HCT116 (cell line): ENCODE data around the gene MAPRE2. TPM values are rescaled to one million over a fixed set of nuclear protein-coding genes. Genes with fewer than 3 reads are reported as not detected.

ENCODE experiments used
- ATAC-seq: fragments of 200-7000 bp; cut with Tn5 transposase; 2 replicates; pipeline ENCODE4 v1.9.1; 2020; ENCODE audit warnings: mild to moderate bottlenecking, moderate library complexity
- BruUV-seq: library from RNA; stranded (reverse); fragments of 400-500 nt; replicated peaks from 2 replicates; lab custom pipeline; 2021; lab: Mats Ljungman, UMichigan
- CTCF ChIA-PET: fragments of 300-600 bp; sonication (Branson Sonifier 250); formaldehyde crosslinking; loops from one replicate; lab custom pipeline; 2021; ENCODE audit warnings: antibody characterized with exemption; lab: Charles Lee
- POLR2A ChIA-PET: fragments of 300-600, 350-600 bp; sonication (Branson Sonifier 250); formaldehyde crosslinking; loops from one replicate; lab custom pipeline; 2021; ENCODE audit warnings: antibody characterized with exemption; lab: Charles Lee
- RAD21 ChIA-PET, 2 experiments: fragments of 300-600 bp; sonication (Branson Sonifier 250); formaldehyde crosslinking; loops; one replicate each; lab custom pipeline; 2023; ENCODE audit warnings: low total read pairs in 2 of 2; ENCODE audit not compliant: uncharacterized antibody in 2 of 2, unreplicated experiment in 2 of 2, low non-redundant PET in 1 of 2; lab: Charles Lee
- DNase-seq: peaks from one replicate; pipeline ENCODE4 v3.0.0-alpha.2; 2010; ENCODE audit warnings: low read depth, low spot score
- H2AFZ ChIP-seq: fragments of 200-600 bp; shearing (Covaris generic), sonication (generic); 2 replicates; pipeline ENCODE4 v1.6.1; 2017; ENCODE audit warnings: low read depth, mixed run types, mixed read lengths, antibody characterized with exemption, low read length; ENCODE audit not compliant: poor library complexity, severe bottlenecking
- H3K27ac ChIP-seq: 2 replicates; pipeline ENCODE4 v1.5.1; 2012; ENCODE audit warnings: low read depth, low read length
- H3K27me3 ChIP-seq: fragments of 200-600 bp; sonication (generic); 2 replicates; pipeline ENCODE4 v1.6.1; 2016; ENCODE audit warnings: mixed run types, low read length, mixed read lengths; ENCODE audit not compliant: insufficient read depth
- H3K36me3 ChIP-seq, 2 experiments: fragments of 200-500 bp in 1 of 2; fragments of 200-600 bp in 1 of 2; sonication (Bioruptor generic) in 1 of 2; sonication (generic) in 1 of 2; 2 replicates each; pipeline versions ENCODE4 v1.5.1 to v1.6.1; 2014 to 2016; ENCODE audit warnings: low read length in 2 of 2, inconsistent platforms in 1 of 2, mixed read lengths in 1 of 2, mixed run types in 1 of 2; ENCODE audit not compliant: insufficient read depth in 2 of 2, control insufficient read depth in 1 of 2
- H3K4me1 ChIP-seq, 2 experiments: fragments of 200-600 bp in 1 of 2; sonication (generic) in 1 of 2; 2 replicates each; pipeline versions ENCODE4 v1.5.1 to v1.6.1; 2012 to 2017; ENCODE audit warnings: low read length in 2 of 2, inconsistent platforms in 1 of 2, mild to moderate bottlenecking in 1 of 2, mixed read lengths in 1 of 2, mixed run types in 1 of 2, moderate library complexity in 1 of 2; ENCODE audit not compliant: insufficient read depth in 2 of 2, control insufficient read depth in 1 of 2
- H3K4me2 ChIP-seq: fragments of 200-600 bp; sonication (generic); 2 replicates; pipeline ENCODE4 v1.6.1; 2017; ENCODE audit warnings: mixed run types, low read length, mixed read lengths
- H3K4me3 ChIP-seq, 2 experiments: fragments of 200-600 bp in 1 of 2; sonication (generic) in 1 of 2; replicated peaks in 1 of 2; 2 replicates each; pipeline ENCODE4 v1.5.1; 2011 to 2016; ENCODE audit warnings: low read length in 2 of 2, control low read depth in 1 of 2, low read depth in 1 of 2, mild to moderate bottlenecking in 1 of 2, mixed read lengths in 1 of 2, mixed run types in 1 of 2
- H3K79me2 ChIP-seq: fragments of 200-600 bp; sonication (generic); 2 replicates; pipeline ENCODE4 v1.6.1; 2017; ENCODE audit warnings: mild to moderate bottlenecking, mixed run types, low read length, moderate library complexity, mixed read lengths; ENCODE audit not compliant: insufficient read depth
- H3K9ac ChIP-seq: fragments of 200-600 bp; sonication (generic); 2 replicates; pipeline ENCODE4 v1.6.1; 2016; ENCODE audit warnings: low read length, mixed read lengths
- H3K9me2 ChIP-seq: fragments of 200-600 bp; sonication (generic), shearing (Covaris generic); 2 replicates; pipeline ENCODE4 v1.6.1; 2017; ENCODE audit warnings: mixed run types, mild to moderate bottlenecking, moderate library complexity; ENCODE audit not compliant: insufficient read depth
- H3K9me3 ChIP-seq, 2 experiments: fragments of 200-500 bp in 1 of 2; fragments of 200-600 bp in 1 of 2; sonication (Bioruptor generic) in 1 of 2; sonication (generic) in 1 of 2; 2 replicates each; pipeline ENCODE4 v1.6.1; 2014 to 2017; ENCODE audit warnings: low read length in 2 of 2, mixed read lengths in 2 of 2, inconsistent platforms in 1 of 2, low read depth in 1 of 2, mild to moderate bottlenecking in 1 of 2, mixed run types in 1 of 2, moderate library complexity in 1 of 2; ENCODE audit not compliant: control insufficient read depth in 1 of 2, insufficient read depth in 1 of 2
- H4K20me1 ChIP-seq: fragments of 200-600 bp; sonication (generic), shearing (Covaris generic); 2 replicates; pipeline ENCODE4 v1.6.1; 2017; ENCODE audit warnings: mixed run types, mild to moderate bottlenecking, moderate library complexity; ENCODE audit not compliant: insufficient read depth
- CBX3 ChIP-seq: IDR thresholded peaks from 2 replicates; pipeline ENCODE4 v1.6.1; 2012; ENCODE audit warnings: low read depth
- ELF1 ChIP-seq: IDR thresholded peaks from 2 replicates; pipeline ENCODE4 v1.6.1; 2012; ENCODE audit warnings: low read depth, borderline replicate concordance
- FOSL1 ChIP-seq: IDR thresholded peaks from 2 replicates; pipeline ENCODE4 v1.6.1; 2012; ENCODE audit warnings: low read depth
- JUND ChIP-seq: IDR thresholded peaks from 2 replicates; pipeline ENCODE4 v1.6.1; 2012
- REST ChIP-seq: IDR thresholded peaks from 2 replicates; pipeline ENCODE4 v1.6.1; 2012; ENCODE audit warnings: low read depth
- SIN3A ChIP-seq: IDR thresholded peaks from 2 replicates; pipeline ENCODE4 v1.6.1; 2012; ENCODE audit warnings: low read depth
- SP1 ChIP-seq: IDR thresholded peaks from 2 replicates; pipeline ENCODE4 v1.6.1; 2012; ENCODE audit warnings: low read depth
- SRF ChIP-seq: IDR thresholded peaks from 2 replicates; pipeline ENCODE4 v1.6.1; 2012; ENCODE audit warnings: low read depth
- TCF7L2 ChIP-seq: IDR thresholded peaks from 2 replicates; pipeline ENCODE4 v1.7.0; 2011; ENCODE audit warnings: borderline replicate concordance, inconsistent platforms; ENCODE audit not compliant: insufficient read depth, insufficient read length; ENCODE audit errors: extremely low read depth
- YY1 ChIP-seq: IDR thresholded peaks from 2 replicates; pipeline ENCODE4 v1.6.1; 2011; ENCODE audit warnings: low read length, low read depth, moderate library complexity, mild to moderate bottlenecking; ENCODE audit not compliant: insufficient replicate concordance; ENCODE audit errors: extremely low read depth
- ZFX ChIP-seq: fragments of 450-650 bp; IDR thresholded peaks from 2 replicates; pipeline ENCODE4 v1.6.1; 2017
- ZNF274 ChIP-seq: fragments of 200-500 bp; sonication (Bioruptor generic); IDR thresholded peaks from 2 replicates; pipeline ENCODE4 v1.6.1; 2014; ENCODE audit warnings: mild to moderate bottlenecking, low read depth, low read length, inconsistent platforms
- intact Hi-C: fragments of 100-400 bp; cut with micrococcal nuclease; formaldehyde crosslinking; loops from 2 replicates; pipeline ENCODE4 v1.10.0; 2022
- total RNA-seq: library from RNA; stranded (reverse); gene quantifications from one replicate; pipeline ENCODE4 v1.2.1, GENCODE V29; 2021; ENCODE audit not compliant: unreplicated experiment
- TF ChIP-seq, protein P1 (sequence below), 3 experiments: fragments of 200-600 bp in 1 of 3; sonication (generic) in 1 of 3; IDR thresholded peaks in 2 of 3; conservative IDR thresholded peaks in 1 of 3; 2 replicates each; pipeline ENCODE4 v1.5.1; 2012 to 2017; ENCODE audit warnings: low read depth in 2 of 3, low read length in 2 of 3, antibody characterized with exemption in 1 of 3, borderline replicate concordance in 1 of 3, control low read depth in 1 of 3, mild to moderate bottlenecking in 1 of 3, mixed read lengths in 1 of 3, mixed run types in 1 of 3, moderate library complexity in 1 of 3; ENCODE audit not compliant: insufficient read depth in 1 of 3
- TF ChIP-seq, protein P2 (sequence below): IDR thresholded peaks from 2 replicates; pipeline ENCODE4 v1.6.1; 2012

The MAPRE2 gene
- total RNA-seq, 1 experiment from 2014 or later, result 17.2 TPM

GRCh38 chr18:35063875-35064690, 22.9 kb downstream of the MAPRE2 start:
- Histone ChIP-seq H2AFZ (no peak overlapping the region), H3K27ac (no peak overlapping the region), H3K36me3 (no peaks in the 10 kb centered on the region), H3K27me3 (no peaks in the 10 kb centered on the region), H3K79me2 (no peaks in the 10 kb centered on the region), H3K9ac (no peak overlapping the region), H3K4me2 (no peak overlapping the region), H3K9me2 (no peaks in the 10 kb centered on the region), H3K4me1 (no peaks in the 10 kb centered on the region), H3K4me3 (no peak overlapping the region)
- ChIA-PET CTCF (no interaction called here), RAD21 (no interaction called here), POLR2A (no interaction called here)
- no peak for DNase-seq
- TF ChIP-seq ZFX (no peak), YY1 (no peak), FOSL1 (no peak), JUND (no peak), SRF (no peak), ELF1 (no peak)
- TF ChIP-seq, all 23 proteins: peak for 0
- intact Hi-C loops, result no loop called here
- no peak for ATAC-seq
- H4K20me1 ChIP-seq, result no peaks in the 10 kb centered on the region
- no peaks in the 10 kb centered on the region for H3K9me3 ChIP-seq
- no TSS peak for BruUV-seq

DNA sequence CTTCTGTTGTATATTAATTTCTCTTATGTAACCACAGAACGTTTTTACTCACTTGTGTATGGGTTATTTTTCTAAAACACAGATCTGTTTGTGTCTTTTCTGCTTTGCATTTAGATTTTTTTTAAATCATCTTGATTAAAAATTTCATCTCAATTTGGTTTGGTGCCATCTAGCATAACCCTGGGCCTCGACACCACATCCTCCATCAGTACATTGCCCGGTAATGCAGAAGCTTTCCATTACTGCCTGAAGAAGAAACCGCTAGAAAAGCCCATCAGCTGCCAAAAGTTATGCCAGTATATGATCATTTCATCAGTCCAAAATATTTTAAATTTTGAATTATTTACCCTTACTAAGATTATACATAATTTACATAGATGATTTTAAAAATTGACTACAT, 26.2 kb downstream of the MAPRE2 start:
- no TSS peak for BruUV-seq
- H3K9me2 ChIP-seq, result no peaks in the 10 kb centered on the region
- no peak for DNase-seq
- POLR2A ChIA-PET, result no interaction called here
- ATAC-seq, result no peak
- no peak overlapping the region for H3K27ac ChIP-seq
- H3K9ac ChIP-seq, result no peak overlapping the region
- CTCF ChIA-PET, result no interaction called here
- H3K79me2 ChIP-seq, result no peaks in the 10 kb centered on the region
- no peak overlapping the region for H3K4me3 ChIP-seq
- H3K4me1 ChIP-seq, result no peaks in the 10 kb centered on the region
- H2AFZ ChIP-seq, result no peak overlapping the region
- TF ChIP-seq SRF (no peak), SIN3A (no peak), TCF7L2 (no peak), ELF1 (no peak), FOSL1 (no peak), ZNF274 (no peak), REST (no peak), CBX3 (no peak), SP1 (no peak)
- TF ChIP-seq, protein P1, sequence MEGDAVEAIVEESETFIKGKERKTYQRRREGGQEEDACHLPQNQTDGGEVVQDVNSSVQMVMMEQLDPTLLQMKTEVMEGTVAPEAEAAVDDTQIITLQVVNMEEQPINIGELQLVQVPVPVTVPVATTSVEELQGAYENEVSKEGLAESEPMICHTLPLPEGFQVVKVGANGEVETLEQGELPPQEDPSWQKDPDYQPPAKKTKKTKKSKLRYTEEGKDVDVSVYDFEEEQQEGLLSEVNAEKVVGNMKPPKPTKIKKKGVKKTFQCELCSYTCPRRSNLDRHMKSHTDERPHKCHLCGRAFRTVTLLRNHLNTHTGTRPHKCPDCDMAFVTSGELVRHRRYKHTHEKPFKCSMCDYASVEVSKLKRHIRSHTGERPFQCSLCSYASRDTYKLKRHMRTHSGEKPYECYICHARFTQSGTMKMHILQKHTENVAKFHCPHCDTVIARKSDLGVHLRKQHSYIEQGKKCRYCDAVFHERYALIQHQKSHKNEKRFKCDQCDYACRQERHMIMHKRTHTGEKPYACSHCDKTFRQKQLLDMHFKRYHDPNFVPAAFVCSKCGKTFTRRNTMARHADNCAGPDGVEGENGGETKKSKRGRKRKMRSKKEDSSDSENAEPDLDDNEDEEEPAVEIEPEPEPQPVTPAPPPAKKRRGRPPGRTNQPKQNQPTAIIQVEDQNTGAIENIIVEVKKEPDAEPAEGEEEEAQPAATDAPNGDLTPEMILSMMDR (IDR thresholded peaks at IDR 0.05 in 2 of 3, conservative IDR thresholded peaks at IDR 0.05 in 1 of 3; ENCODE audit: borderline replicate concordance in 1 of 3, insufficient read depth in 1 of 3, low read depth in 2 of 3, low read length in 2 of 3), result no peak
- TF ChIP-seq, protein P2, sequence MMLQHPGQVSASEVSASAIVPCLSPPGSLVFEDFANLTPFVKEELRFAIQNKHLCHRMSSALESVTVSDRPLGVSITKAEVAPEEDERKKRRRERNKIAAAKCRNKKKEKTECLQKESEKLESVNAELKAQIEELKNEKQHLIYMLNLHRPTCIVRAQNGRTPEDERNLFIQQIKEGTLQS, result no peak
- intact Hi-C loops, result no loop called here
- H3K36me3 ChIP-seq, result no peaks in the 10 kb centered on the region
- H3K9me3 ChIP-seq, result no peaks in the 10 kb centered on the region
- H3K27me3 ChIP-seq, result no peaks in the 10 kb centered on the region
- no peak overlapping the region for H3K4me2 ChIP-seq
- RAD21 ChIA-PET, result no interaction called here
- no peaks in the 10 kb centered on the region for H4K20me1 ChIP-seq
